ENCODE data around the gene CCDC171. TPM values are rescaled to one million over a fixed set of nuclear protein-coding genes. Genes with fewer than 3 reads are reported as not detected.

The CCDC171 gene
- total and polyA plus RNA-seq, 4 donors = 3.3 to 28.3 (median 17.2) TPM

GRCh38 chr9:16013826-16014225, 461.0 kb downstream of the CCDC171 start:
- no peaks in the 10 kb centered on the region for H3K36me3 ChIP-seq (ENCODE audit: control insufficient read depth, insufficient read depth, low read length)
- no peak overlapping the region for H3K27ac ChIP-seq (ENCODE audit: low read depth, low read length)
- DNase-seq (ENCODE audit: low read depth in 4 of 6, low spot score in 6 of 6) = no peak
- no peaks in the 10 kb centered on the region for H3K27me3 ChIP-seq (ENCODE audit: control insufficient read depth, insufficient read depth, low read length)
- peaks cover 2% of the 10 kb centered on the region for H3K9me3 ChIP-seq (ENCODE audit: control insufficient read depth, insufficient read depth, low read length)
- H3K4me1 ChIP-seq (ENCODE audit: control insufficient read depth, insufficient read depth, low read length) = no peaks in the 10 kb centered on the region
- H3K4me3 ChIP-seq (ENCODE audit: low read depth, low read length) = no peak overlapping the region
- WGBS (ENCODE audit: insufficient coverage) = no CpG with 5 or more reads among the region's 1 CpG

- Histone ChIP-seq H3K4me1 (ENCODE audit: control insufficient read depth, insufficient read depth, low read length) (no peaks in the 10 kb centered on the region), H3K36me3 (ENCODE audit: control insufficient read depth, insufficient read depth, low read length) (no peaks in the 10 kb centered on the region), H3K9me3 (ENCODE audit: control insufficient read depth, insufficient read depth, low read length) (peaks cover 2% of the 10 kb centered on the region), H3K4me3 (ENCODE audit: low read depth, low read length) (no peak overlapping the region), H3K27me3 (ENCODE audit: control insufficient read depth, insufficient read depth, low read length) (no peaks in the 10 kb centered on the region), H3K27ac (ENCODE audit: low read depth, low read length) (no peak overlapping the region)
- 92% methylated on average over 2 of the region's 3 CpGs for WGBS (ENCODE audit: insufficient coverage)
- no peak for DNase-seq (ENCODE audit: low read depth in 4 of 6, low spot score in 6 of 6)
Measured at GRCh38 chr9:16022228-16022627, 469.4 kb downstream of the CCDC171 start.

- H3K27ac ChIP-seq (ENCODE audit: low read depth, low read length) = no peak overlapping the region
- no CpG with 5 or more reads among the region's 1 CpG for WGBS (ENCODE audit: insufficient coverage)
- H3K9me3 ChIP-seq (ENCODE audit: control insufficient read depth, insufficient read depth, low read length) = no peaks in the 10 kb centered on the region
- H3K4me1 ChIP-seq (ENCODE audit: control insufficient read depth, insufficient read depth, low read length) = no peaks in the 10 kb centered on the region
- H3K36me3 ChIP-seq (ENCODE audit: control insufficient read depth, insufficient read depth, low read length) = no peaks in the 10 kb centered on the region
- no peaks in the 10 kb centered on the region for H3K27me3 ChIP-seq (ENCODE audit: control insufficient read depth, insufficient read depth, low read length)
- DNase-seq (ENCODE audit: low read depth in 4 of 6, low spot score in 6 of 6) = no peak
- H3K4me3 ChIP-seq (ENCODE audit: low read depth, low read length) = no peak overlapping the region
Measured at GRCh38 chr9:16023446-16023845, 470.6 kb downstream of the CCDC171 start.

Small RNA genes within 50 kb of the gene (small RNA-seq; reads per million reads assigned to genes)
- gene AL513423.1 (ENCODE audit: low replicate concordance) (not detected), gene HMGN2P16 (ENCODE audit: low replicate concordance) (not detected), gene RN7SL98P (ENCODE audit: low replicate concordance) (not detected), gene RNU6-14P (ENCODE audit: low replicate concordance) (not detected), gene RNU6-246P (ENCODE audit: low replicate concordance) (not detected)

Other genes with a start within 250 kb of the CCDC171 start
- gene TTC39B, start 245.8 kb upstream of the CCDC171 start, total RNA-seq = 10 to 100 TPM; 13.6 to 25.2 TPM
- gene TTC39B, start 245.8 kb upstream of the CCDC171 start, polyA plus RNA-seq (ENCODE audit: insufficient read length in 2 of 2) = 1 to 10 TPM; 5.3 to 6.5 TPM
- 10 to 100 TPM; 49.9 to 74.3 TPM for gene SNAPC3, start 130.2 kb upstream of the CCDC171 start, total RNA-seq
- 10 to 100 TPM; 46.3 to 48.8 TPM for gene SNAPC3, start 130.2 kb upstream of the CCDC171 start, polyA plus RNA-seq (ENCODE audit: insufficient read length in 2 of 2)
- 100 to 1,000 TPM; 114 to 118 TPM for gene PSIP1, start 42.1 kb upstream of the CCDC171 start, total RNA-seq
- 100 to 1,000 TPM; 209 to 270 TPM for gene PSIP1, start 42.1 kb upstream of the CCDC171 start, polyA plus RNA-seq (ENCODE audit: insufficient read length in 2 of 2)